ENCODE results near the gene CTSZ. TPM values are rescaled to one million over a fixed set of nuclear protein-coding genes. Genes with fewer than 3 reads are reported as not detected.

The CTSZ gene
- total and polyA plus RNA-seq, 2 experiments from 2014 or later = 5.0 to 161 TPM

GRCh38 chr20:58996226-58996611, 10.8 kb downstream of the CTSZ start:
- no peak overlapping the region for H3K4me2 ChIP-seq
- H3K9me3 ChIP-seq (ENCODE audit: low read depth) = no peaks in the 10 kb centered on the region
- 91% methylated on average over 12 of the region's 12 CpGs for WGBS (ENCODE audit: low lambda C conversion rate, missing lambda C conversion rate)
- peak overlapping the region; percentile 56 for H3K27ac ChIP-seq
- TF ChIP-seq EZH2phosphoT487 (IDR thresholded peaks at IDR 0.05; ENCODE audit: low read depth, severe bottlenecking, unreplicated experiment) (no peak), CTCF (IDR thresholded peaks at IDR 0.05; ENCODE audit: poor library complexity) (no peak), EZH2 (IDR thresholded peaks at IDR 0.05; ENCODE audit: borderline replicate concordance) (no peak)
- no peaks in the 10 kb centered on the region for H3K79me2 ChIP-seq
- H3K36me3 ChIP-seq (replicated peaks; ENCODE audit: insufficient read depth, low read depth) = no peaks in the 10 kb centered on the region
- peaks cover 4% of the 10 kb centered on the region for H3K4me1 ChIP-seq (ENCODE audit: insufficient read depth)
- DNase-seq (ENCODE audit: low spot score) = no peak
- no peak overlapping the region for H2AFZ ChIP-seq
- no peaks in the 10 kb centered on the region for H3K27me3 ChIP-seq
- H4K20me1 ChIP-seq (ENCODE audit: insufficient read depth, poor library complexity, severe bottlenecking) = no peaks in the 10 kb centered on the region
- H3K9me2 ChIP-seq (replicated peaks; ENCODE audit: insufficient read depth) = no peaks in the 10 kb centered on the region
- H3K4me3 ChIP-seq = no peak overlapping the region

- peak overlapping the region; percentile 56 for H3K27ac ChIP-seq
- peak; percentile 47 for DNase-seq (ENCODE audit: low spot score)
- H3K27me3 ChIP-seq = no peaks in the 10 kb centered on the region
- 91% methylated on average over 18 of the region's 18 CpGs for WGBS (ENCODE audit: low lambda C conversion rate, missing lambda C conversion rate)
- H2AFZ ChIP-seq = no peak overlapping the region
- peaks cover 4% of the 10 kb centered on the region for H3K4me1 ChIP-seq (ENCODE audit: insufficient read depth)
- no peaks in the 10 kb centered on the region for H3K79me2 ChIP-seq
- H3K4me2 ChIP-seq = no peak overlapping the region
- no peaks in the 10 kb centered on the region for H3K9me3 ChIP-seq (ENCODE audit: low read depth)
- no peaks in the 10 kb centered on the region for H3K36me3 ChIP-seq (replicated peaks; ENCODE audit: insufficient read depth, low read depth)
- no peaks in the 10 kb centered on the region for H3K9me2 ChIP-seq (replicated peaks; ENCODE audit: insufficient read depth)
- no peaks in the 10 kb centered on the region for H4K20me1 ChIP-seq (ENCODE audit: insufficient read depth, poor library complexity, severe bottlenecking)
- no peak overlapping the region for H3K4me3 ChIP-seq
- TF ChIP-seq CTCF (IDR thresholded peaks at IDR 0.05; ENCODE audit: poor library complexity) (no peak), EZH2phosphoT487 (IDR thresholded peaks at IDR 0.05; ENCODE audit: low read depth, severe bottlenecking, unreplicated experiment) (no peak), EZH2 (IDR thresholded peaks at IDR 0.05; ENCODE audit: borderline replicate concordance) (no peak)
These were observed 11.4 kb downstream of the CTSZ start for GRCh38 chr20:58995461-58996225.

- no peaks in the 10 kb centered on the region for H3K27me3 ChIP-seq
- H4K20me1 ChIP-seq (ENCODE audit: insufficient read depth, poor library complexity, severe bottlenecking) = no peaks in the 10 kb centered on the region
- no peaks in the 10 kb centered on the region for H3K36me3 ChIP-seq (replicated peaks; ENCODE audit: insufficient read depth, low read depth)
- DNase-seq (ENCODE audit: low spot score) = no peak
- peaks cover 4% of the 10 kb centered on the region for H3K4me1 ChIP-seq (ENCODE audit: insufficient read depth)
- no peak for TF ChIP-seq CTCF (IDR thresholded peaks at IDR 0.05; ENCODE audit: poor library complexity)
- no peak for TF ChIP-seq EZH2phosphoT487 (IDR thresholded peaks at IDR 0.05; ENCODE audit: low read depth, severe bottlenecking, unreplicated experiment)
- no peak for TF ChIP-seq EZH2 (IDR thresholded peaks at IDR 0.05; ENCODE audit: borderline replicate concordance)
- H3K4me3 ChIP-seq = no peak overlapping the region
- H2AFZ ChIP-seq = no peak overlapping the region
- no peaks in the 10 kb centered on the region for H3K9me2 ChIP-seq (replicated peaks; ENCODE audit: insufficient read depth)
- H3K4me2 ChIP-seq = no peak overlapping the region
- WGBS (ENCODE audit: low lambda C conversion rate, missing lambda C conversion rate) = 92% methylated on average over 17 of the region's 17 CpGs
- no peaks in the 10 kb centered on the region for H3K79me2 ChIP-seq
- H3K27ac ChIP-seq = no peak overlapping the region
- H3K9me3 ChIP-seq (ENCODE audit: low read depth) = no peaks in the 10 kb centered on the region
These were observed 12.5 kb downstream of the CTSZ start for GRCh38 chr20:58994390-58995159.
